Lung (tissue), 12 donors: Measurements from ENCODE around the gene KIF23. TPM values are rescaled to one million over a fixed set of nuclear protein-coding genes. Genes with fewer than 3 reads are reported as not detected.
A peak's percentile ranks its signal among the peaks of the same experiment; 100 is the strongest.

Source experiments
- ATAC-seq: fragments of 200-7000 bp; cut with Tn5 transposase; one replicate; pipeline ENCODE4 v1.9.1; 2020; ENCODE audit warnings: moderate number of reproducible peaks; ENCODE audit not compliant: insufficient read depth, low FRiP score
- DNase-seq, 3 donors: peaks; one replicate each; pipeline ENCODE4 v3.0.0-alpha.2; 2013 to 2017
- H3K27ac ChIP-seq, 2 donors: one replicate each; pipeline ENCODE4 v1.5.1; 2013; ENCODE audit warnings: mild to moderate bottlenecking in 2 of 2, moderate library complexity in 2 of 2, control low read depth in 1 of 2, inconsistent platforms in 1 of 2, low read depth in 1 of 2, low read length in 1 of 2
- H3K27me3 ChIP-seq, 3 donors: one replicate each; pipeline ENCODE4 v1.5.1; 2013; ENCODE audit warnings: low read length in 2 of 3; ENCODE audit not compliant: control insufficient read depth in 3 of 3, insufficient read depth in 3 of 3
- H3K36me3 ChIP-seq, 4 donors: one replicate each; pipeline ENCODE4 v1.5.1; 2013; ENCODE audit warnings: low read length in 4 of 4, mild to moderate bottlenecking in 1 of 4, moderate library complexity in 1 of 4; ENCODE audit not compliant: control insufficient read depth in 4 of 4, insufficient read depth in 4 of 4
- H3K4me1 ChIP-seq, 5 donors: one replicate each; pipeline ENCODE4 v1.5.1; 2013; ENCODE audit warnings: low read length in 5 of 5, mild to moderate bottlenecking in 2 of 5, moderate library complexity in 1 of 5; ENCODE audit not compliant: control insufficient read depth in 5 of 5, insufficient read depth in 5 of 5
- H3K4me3 ChIP-seq: one replicate; pipeline ENCODE4 v1.5.1; 2013; ENCODE audit warnings: mild to moderate bottlenecking, control low read depth, moderate library complexity
- H3K9ac ChIP-seq, 2 donors: one replicate each; pipeline ENCODE4 v1.5.1; 2013; ENCODE audit warnings: low read length in 2 of 2, control low read depth in 1 of 2; ENCODE audit not compliant: insufficient read depth in 1 of 2
- H3K9me3 ChIP-seq, 4 donors: one replicate each; pipeline ENCODE4 v1.5.1; 2013; ENCODE audit warnings: low read length in 3 of 4, mild to moderate bottlenecking in 1 of 4, moderate library complexity in 1 of 4; ENCODE audit not compliant: control insufficient read depth in 4 of 4, insufficient read depth in 3 of 4
- WGBS, 2 donors: extraction: QIAGEN DNeasy Blood & Tissue Kit; methylation state at CpG; one replicate each; pipeline ENCODE4 v1.1.7; 2013; 5-methylcytosine and 5-hydroxymethylcytosine counted together
- polyA plus RNA-seq, 2 donors: library from polyadenylated mRNA; stranded (reverse); fragments of 200-250 nt; gene quantifications; one replicate each; pipeline ENCODE4 v1.2.1, GENCODE V29; 2013
- total RNA-seq, 2 donors: library from RNA; depleted of rRNA in 1 of 2; stranded (reverse); fragments of >200 nt in 1 of 2; gene quantifications; one replicate each; pipeline ENCODE4 v1.2.1, GENCODE V29; 2014 to 2021
- TF ChIP-seq, protein P1 (sequence below): IDR thresholded peaks from 2 replicates; pipeline ENCODE4 v1.5.1; 2012; ENCODE audit warnings: mild to moderate bottlenecking; ENCODE audit errors: control extremely low read depth, extremely low read depth
- donor health status: control.
- donor health status: control.
- donor health status: Bipolar disorder and iron deficiency.
- donor health status: healthy.
- donor health status: DM: yes; HTN: yes; CAD: no.

KIF23 gene
- total and polyA plus RNA-seq, 4 donors: 1.4 to 15.4 (median 1.8) TPM

GRCh38 chr15:69472562-69472961 is 58.4 kb downstream of the KIF23 start:
- peak; percentile 71 to 94 (median 85) for DNase-seq
- WGBS, 2 donors: 68 to 72% methylated on average over 6 of the region's 6 CpGs
- TF ChIP-seq, protein P1, sequence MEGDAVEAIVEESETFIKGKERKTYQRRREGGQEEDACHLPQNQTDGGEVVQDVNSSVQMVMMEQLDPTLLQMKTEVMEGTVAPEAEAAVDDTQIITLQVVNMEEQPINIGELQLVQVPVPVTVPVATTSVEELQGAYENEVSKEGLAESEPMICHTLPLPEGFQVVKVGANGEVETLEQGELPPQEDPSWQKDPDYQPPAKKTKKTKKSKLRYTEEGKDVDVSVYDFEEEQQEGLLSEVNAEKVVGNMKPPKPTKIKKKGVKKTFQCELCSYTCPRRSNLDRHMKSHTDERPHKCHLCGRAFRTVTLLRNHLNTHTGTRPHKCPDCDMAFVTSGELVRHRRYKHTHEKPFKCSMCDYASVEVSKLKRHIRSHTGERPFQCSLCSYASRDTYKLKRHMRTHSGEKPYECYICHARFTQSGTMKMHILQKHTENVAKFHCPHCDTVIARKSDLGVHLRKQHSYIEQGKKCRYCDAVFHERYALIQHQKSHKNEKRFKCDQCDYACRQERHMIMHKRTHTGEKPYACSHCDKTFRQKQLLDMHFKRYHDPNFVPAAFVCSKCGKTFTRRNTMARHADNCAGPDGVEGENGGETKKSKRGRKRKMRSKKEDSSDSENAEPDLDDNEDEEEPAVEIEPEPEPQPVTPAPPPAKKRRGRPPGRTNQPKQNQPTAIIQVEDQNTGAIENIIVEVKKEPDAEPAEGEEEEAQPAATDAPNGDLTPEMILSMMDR: no peak

GRCh38 chr15:69474291-69474690 is 60.1 kb downstream of the KIF23 start:
- Histone ChIP-seq H3K9ac (no peak overlapping the region), H3K36me3 (no peaks in the 10 kb centered on the region), H3K27ac (no peak overlapping the region), H3K4me3 (no peak overlapping the region), H3K9me3 (no peaks in the 10 kb centered on the region), H3K27me3 (no peaks in the 10 kb centered on the region), H3K4me1 (peaks cover 0 to 5% (median 0%) of the 10 kb centered on the region in 5 donors)
- DNase-seq (no peak), ATAC-seq (no peak)
- WGBS, 2 donors: 67 to 73% methylated on average over 5 of the region's 5 CpGs
- TF ChIP-seq, protein P1: no peak

More at GRCh38 chr15:69472562-69472961, 58.4 kb downstream of the KIF23 start:
- no peak overlapping the region for H3K9ac ChIP-seq
- no peaks in the 10 kb centered on the region for H3K36me3 ChIP-seq
- no peak for ATAC-seq
- H3K27me3 ChIP-seq: no peaks in the 10 kb centered on the region
- no peaks in the 10 kb centered on the region for H3K9me3 ChIP-seq
- H3K4me3 ChIP-seq: no peak overlapping the region
- peaks cover 0 to 10% (median 0%) of the 10 kb centered on the region in 5 donors for H3K4me1 ChIP-seq
- H3K27ac ChIP-seq: no peak overlapping the region

- H3K27ac ChIP-seq: no peak overlapping the region
- H3K4me1 ChIP-seq: peaks cover 0 to 5% (median 0%) of the 10 kb centered on the region in 5 donors
- TF ChIP-seq, protein P1: no peak
- DNase-seq (no peak), ATAC-seq (no peak)
- no peak overlapping the region for H3K9ac ChIP-seq
- no peak overlapping the region for H3K4me3 ChIP-seq
- 78 to 84% methylated on average over 7 of the region's 7 CpGs for WGBS, 2 donors
- H3K36me3 ChIP-seq: no peaks in the 10 kb centered on the region
- no peaks in the 10 kb centered on the region for H3K27me3 ChIP-seq
- no peaks in the 10 kb centered on the region for H3K9me3 ChIP-seq
Observed at GRCh38 chr15:69474846-69475455, 60.8 kb downstream of the KIF23 start.
